Right lobe of liver (tissue), 4 donors: ENCODE data around the gene MYPOP.

Experiments used
- CTCF ChIP-seq, 4 donors: fragments of 200-600 bp in 3 of 4; fragments of 450-650 bp in 1 of 4; IDR thresholded peaks; one replicate each; pipeline versions ENCODE4 v1.5.1 to v1.8.0; 2016 to 2022; ENCODE audit warnings: antibody characterized with exemption in 4 of 4, mild to moderate bottlenecking in 2 of 4
- POLR2A ChIP-seq: fragments of 450-650 bp; IDR thresholded peaks from one replicate; pipeline ENCODE4 v1.6.1; 2017; ENCODE audit warnings: antibody characterized with exemption, mild to moderate bottlenecking
- donor health status: DM: no; HTN: no; CAD: no.
- donor health status: DM: no; HTN: no; CAD: no.
- donor health status: DM: no; HTN: yes; CAD: no.

GRCh38 chr19:45908956-45909355 is 6.5 kb upstream of the MYPOP start:
- TF ChIP-seq CTCF (IDR thresholded peaks at IDR 0.05) (no peak), POLR2A (no peak)
